Thymus (tissue), 11 donors: ENCODE results near the gene ST3GAL6. TPM values are rescaled to one million over a fixed set of nuclear protein-coding genes. Genes with fewer than 3 reads are reported as not detected.

Experiments
- DNase-seq, 9 donors: peaks; one replicate each; pipeline ENCODE4 v3.0.0-alpha.2; 2013; ENCODE audit warnings: low spot score in 9 of 9, low read depth in 6 of 9, missing footprints in 1 of 9
- H3K27ac ChIP-seq, 2 donors: one replicate each; pipeline ENCODE4 v1.5.1; 2013; ENCODE audit warnings: control low read depth in 1 of 2, low read depth in 1 of 2, low read length in 1 of 2, mild to moderate bottlenecking in 1 of 2, moderate library complexity in 1 of 2
- H3K27me3 ChIP-seq, 2 donors: one replicate each; pipeline ENCODE4 v1.5.1; 2013; ENCODE audit warnings: low read length in 1 of 2; ENCODE audit not compliant: control insufficient read depth in 2 of 2, insufficient read depth in 1 of 2
- H3K36me3 ChIP-seq, 2 donors: one replicate each; pipeline ENCODE4 v1.5.1; 2013; ENCODE audit warnings: low read length in 1 of 2, mild to moderate bottlenecking in 1 of 2, moderate library complexity in 1 of 2; ENCODE audit not compliant: control insufficient read depth in 2 of 2, insufficient read depth in 2 of 2
- H3K4me1 ChIP-seq, 2 donors: one replicate each; pipeline ENCODE4 v1.5.1; 2013; ENCODE audit warnings: low read length in 2 of 2; ENCODE audit not compliant: control insufficient read depth in 2 of 2, insufficient read depth in 2 of 2
- H3K4me3 ChIP-seq, 2 donors: one replicate each; pipeline ENCODE4 v1.5.1; 2013; ENCODE audit warnings: low read length in 2 of 2, control low read depth in 1 of 2, mild to moderate bottlenecking in 1 of 2
- H3K9me3 ChIP-seq, 2 donors: one replicate each; pipeline ENCODE4 v1.5.1; 2013; ENCODE audit warnings: low read length in 1 of 2, mild to moderate bottlenecking in 1 of 2; ENCODE audit not compliant: control insufficient read depth in 2 of 2, insufficient read depth in 1 of 2
- WGBS: extraction: QIAGEN DNeasy Blood & Tissue Kit; methylation state at CpG from one replicate; pipeline ENCODE4 v1.1.7; 2013; 5-methylcytosine and 5-hydroxymethylcytosine counted together
- polyA plus RNA-seq: library from polyadenylated mRNA; stranded (reverse); fragments of 200-250 nt; gene quantifications from one replicate; pipeline ENCODE4 v1.2.3, GENCODE V29; 2013
- total RNA-seq: library from RNA; stranded (reverse); fragments of 120-200 nt; gene quantifications from one replicate; pipeline ENCODE4 v1.2.4, GENCODE V29; 2013
- donor health status: healthy.

Gene ST3GAL6
- total and polyA plus RNA-seq, 2 donors: 16.8 to 29.4 TPM

DNA sequence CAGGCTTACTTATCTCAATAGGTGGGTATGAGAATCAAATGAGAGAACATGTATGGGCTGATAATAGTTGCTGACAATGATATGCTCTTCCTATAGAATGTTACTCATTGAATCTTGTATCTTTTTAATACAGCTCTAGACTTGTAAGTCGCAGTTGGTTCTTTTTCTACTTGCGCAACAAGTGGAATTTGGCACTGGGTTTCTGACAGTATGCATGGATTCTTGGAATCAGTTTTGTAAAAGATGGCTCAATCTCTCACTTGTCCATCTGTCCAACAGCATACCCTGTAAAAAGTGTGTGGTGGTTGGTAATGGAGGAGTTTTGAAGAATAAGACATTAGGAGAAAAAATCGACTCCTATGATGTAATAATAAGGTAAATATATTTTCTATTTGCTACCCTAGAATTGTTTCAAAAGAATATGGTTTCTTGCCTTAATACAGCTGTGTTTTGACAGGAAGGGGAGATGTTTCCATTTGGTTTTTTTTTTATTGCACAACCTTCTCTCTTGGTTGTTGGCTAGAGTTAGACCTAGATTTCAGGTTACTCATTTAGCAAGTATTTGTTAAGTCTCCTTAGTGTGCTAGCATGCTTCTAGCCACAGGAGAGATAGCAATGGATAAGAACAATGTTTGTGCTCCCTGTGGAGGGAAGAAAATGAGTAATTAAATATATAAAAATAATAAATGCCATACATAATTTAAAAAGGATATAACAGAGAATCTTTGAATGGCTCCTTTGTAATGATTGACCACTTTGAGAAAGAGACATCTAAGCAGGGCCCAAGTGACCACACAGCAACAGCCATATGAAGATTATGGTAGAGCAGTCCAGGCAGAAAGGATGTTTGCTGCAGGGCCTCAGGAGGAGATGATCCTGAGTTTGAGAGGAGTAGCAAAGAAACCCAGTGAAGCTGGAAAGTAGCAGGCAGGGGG is 21.8 kb downstream of the ST3GAL6 start:
- H3K27me3 ChIP-seq: no peaks in the 10 kb centered on the region
- WGBS: 64% methylated on average over 3 of the region's 3 CpGs
- H3K36me3 ChIP-seq: peaks cover 16 to 23% of the 10 kb centered on the region in 2 donors
- no peak overlapping the region for H3K4me3 ChIP-seq
- no peaks in the 10 kb centered on the region for H3K9me3 ChIP-seq
- DNase-seq: no peak
- no peak overlapping the region for H3K27ac ChIP-seq
- H3K4me1 ChIP-seq: no peaks in the 10 kb centered on the region

DNA sequence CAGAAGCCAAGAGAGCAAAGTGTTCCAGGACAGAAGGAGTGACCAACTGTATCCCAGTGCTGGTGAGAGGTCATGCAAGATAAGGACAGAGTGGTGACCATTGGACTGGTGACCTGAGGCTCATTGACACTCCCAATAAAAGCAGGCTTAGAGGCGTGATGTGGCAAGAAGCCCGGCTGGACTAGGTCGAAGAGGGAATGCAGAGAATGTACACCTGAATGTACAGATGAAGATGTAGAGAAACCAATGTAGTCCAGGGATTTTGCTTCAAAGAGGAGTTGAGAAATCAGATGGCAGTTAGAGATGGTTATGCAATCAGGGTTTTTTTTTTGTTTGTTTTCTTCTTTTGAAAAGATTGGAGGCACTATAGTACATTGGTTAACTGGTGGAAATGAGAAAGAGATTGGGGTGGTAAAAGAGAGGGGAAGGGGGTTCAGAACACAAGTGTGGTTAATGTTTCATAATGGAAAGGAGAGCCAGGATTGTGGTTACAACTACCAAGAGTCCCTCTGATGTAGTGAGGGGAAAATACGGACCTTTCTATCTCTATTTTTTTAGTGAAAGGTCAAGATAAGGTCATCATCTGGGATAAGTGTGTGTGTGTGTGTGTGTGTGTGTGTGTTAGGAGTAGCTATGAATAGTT is 23.3 kb downstream of the ST3GAL6 start:
- no peak overlapping the region for H3K4me3 ChIP-seq

GRCh38 chr3:98787181-98787580 is 24.0 kb downstream of the ST3GAL6 start:
- H3K4me1 ChIP-seq: no peaks in the 10 kb centered on the region
- H3K4me3 ChIP-seq: no peak overlapping the region
- H3K9me3 ChIP-seq: no peaks in the 10 kb centered on the region
- peaks cover 12 to 18% of the 10 kb centered on the region in 2 donors for H3K36me3 ChIP-seq
- DNase-seq: no peak
- WGBS: 95% methylated on average over 2 of the region's 2 CpGs
- no peaks in the 10 kb centered on the region for H3K27me3 ChIP-seq
- no peak overlapping the region for H3K27ac ChIP-seq

More for the DNA sequence above, 23.3 kb downstream of the ST3GAL6 start:
- 93% methylated on average over 4 of the region's 4 CpGs for WGBS
- Histone ChIP-seq H3K4me1 (no peaks in the 10 kb centered on the region), H3K36me3 (peaks cover 12 to 23% of the 10 kb centered on the region in 2 donors), H3K27ac (no peak overlapping the region), H3K27me3 (no peaks in the 10 kb centered on the region), H3K9me3 (no peaks in the 10 kb centered on the region)
- no peak for DNase-seq

DNA sequence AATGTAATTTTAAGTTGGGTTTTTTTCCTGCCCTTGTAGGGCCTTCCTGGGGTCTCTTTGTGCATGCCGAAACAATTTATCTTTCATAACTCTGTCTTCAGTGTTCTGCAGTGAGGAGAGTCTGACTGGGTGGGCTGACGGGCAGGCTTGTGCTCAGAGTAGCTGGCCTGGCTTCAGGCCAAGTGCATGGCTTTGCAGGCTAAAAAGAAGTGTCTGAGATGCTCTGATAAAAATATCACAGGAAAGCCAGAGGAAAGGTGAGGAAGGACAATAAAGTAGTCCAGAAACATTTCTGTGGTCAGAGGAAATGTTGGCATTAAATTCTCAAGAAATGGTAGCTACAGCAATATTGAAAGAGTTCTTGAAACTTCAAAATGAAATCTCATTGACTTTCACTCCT is 25.5 kb downstream of the ST3GAL6 start:
- DNase-seq: no peak
- Histone ChIP-seq H3K9me3 (no peaks in the 10 kb centered on the region), H3K36me3 (peaks cover 9 to 12% of the 10 kb centered on the region in 2 donors), H3K4me3 (no peak overlapping the region), H3K4me1 (no peaks in the 10 kb centered on the region), H3K27ac (no peak overlapping the region), H3K27me3 (no peaks in the 10 kb centered on the region)
- 47% methylated on average over 2 of the region's 2 CpGs for WGBS

DNA sequence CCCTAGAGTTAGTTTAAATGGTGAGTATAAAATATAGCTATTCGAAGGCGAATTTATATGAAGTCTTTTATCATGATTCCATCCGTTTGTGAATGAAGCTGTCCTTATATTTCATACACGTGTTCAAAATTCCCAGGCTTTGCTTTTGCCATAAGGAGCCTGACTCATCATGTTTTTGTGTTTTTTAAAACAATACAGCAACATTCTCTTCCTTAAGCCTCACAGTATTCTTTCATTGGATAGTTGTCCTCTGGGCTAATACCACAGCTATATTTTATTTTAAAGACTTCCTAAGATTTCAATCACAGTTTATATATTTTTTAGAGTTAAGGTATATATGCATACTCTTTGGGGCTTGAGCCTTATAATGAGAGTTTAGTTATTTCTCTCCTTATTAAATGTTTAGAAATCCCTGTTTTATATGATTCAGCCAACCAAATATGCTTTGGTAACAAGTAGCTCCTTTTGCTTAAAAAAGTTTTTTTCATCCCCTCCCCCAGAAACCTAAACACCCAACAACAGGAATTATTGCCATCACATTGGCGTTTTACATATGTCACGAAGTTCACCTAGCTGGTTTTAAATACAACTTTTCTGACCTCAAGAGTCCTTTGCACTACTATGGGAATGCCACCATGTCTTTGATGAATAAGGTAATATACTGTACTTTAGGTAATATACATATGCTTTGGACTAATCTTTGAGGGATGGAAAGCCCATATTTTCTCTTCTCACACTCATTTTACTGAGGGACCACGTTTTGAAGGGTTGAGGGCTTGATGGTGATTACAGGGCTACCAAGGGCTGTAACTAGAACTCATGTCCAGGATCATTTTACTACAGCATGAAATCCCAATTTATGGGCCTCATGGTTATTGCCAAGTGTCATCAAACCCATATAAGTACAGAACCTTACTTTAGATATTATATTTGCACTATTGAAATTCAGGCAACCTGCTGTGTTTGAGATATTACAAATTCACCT is 28.5 kb downstream of the ST3GAL6 start:
- H3K36me3 ChIP-seq: peaks cover 0 to 10% of the 10 kb centered on the region in 2 donors
- no peak overlapping the region for H3K27ac ChIP-seq
- H3K4me1 ChIP-seq: no peaks in the 10 kb centered on the region
- no peaks in the 10 kb centered on the region for H3K9me3 ChIP-seq
- WGBS: 96% methylated on average over 7 of the region's 7 CpGs
- H3K4me3 ChIP-seq: no peak overlapping the region
- H3K27me3 ChIP-seq: no peaks in the 10 kb centered on the region
- DNase-seq: no peak

- no peaks in the 10 kb centered on the region for H3K27me3 ChIP-seq
- WGBS: 95% methylated on average over 3 of the region's 3 CpGs
- H3K27ac ChIP-seq: no peak overlapping the region
- H3K4me1 ChIP-seq: no peaks in the 10 kb centered on the region
- no peaks in the 10 kb centered on the region for H3K9me3 ChIP-seq
- H3K4me3 ChIP-seq: no peak overlapping the region
- no peak for DNase-seq
- peaks cover 0 to 10% of the 10 kb centered on the region in 2 donors for H3K36me3 ChIP-seq
Measured at GRCh38 chr3:98793971-98794370, 30.8 kb downstream of the ST3GAL6 start.

DNA sequence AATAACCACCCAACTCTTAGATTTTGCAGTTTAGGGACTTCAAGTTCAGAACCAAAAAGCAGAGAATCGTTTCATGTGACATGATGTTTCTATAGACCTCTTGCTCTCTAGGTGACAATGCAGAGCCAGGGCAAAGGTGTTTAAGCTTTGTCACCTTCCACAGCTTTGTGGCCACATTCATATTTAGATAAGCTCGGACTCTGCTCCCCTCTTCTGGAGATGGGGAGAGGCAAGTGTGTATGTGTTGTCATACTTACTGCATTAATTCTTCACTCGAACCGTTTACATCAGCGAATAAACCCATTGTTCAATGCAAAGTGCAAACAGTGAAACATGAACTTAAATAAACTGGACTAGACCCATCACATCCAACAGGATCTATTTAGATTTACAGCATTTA is 33.2 kb downstream of the ST3GAL6 start:
- H3K4me3 ChIP-seq: no peak overlapping the region
- DNase-seq: no peak
- H3K9me3 ChIP-seq: no peaks in the 10 kb centered on the region
- no peaks in the 10 kb centered on the region for H3K27me3 ChIP-seq
- 98% methylated on average over 5 of the region's 5 CpGs for WGBS
- H3K27ac ChIP-seq: no peak overlapping the region
- H3K4me1 ChIP-seq: no peaks in the 10 kb centered on the region
- peaks cover 0 to 14% of the 10 kb centered on the region in 2 donors for H3K36me3 ChIP-seq

DNA sequence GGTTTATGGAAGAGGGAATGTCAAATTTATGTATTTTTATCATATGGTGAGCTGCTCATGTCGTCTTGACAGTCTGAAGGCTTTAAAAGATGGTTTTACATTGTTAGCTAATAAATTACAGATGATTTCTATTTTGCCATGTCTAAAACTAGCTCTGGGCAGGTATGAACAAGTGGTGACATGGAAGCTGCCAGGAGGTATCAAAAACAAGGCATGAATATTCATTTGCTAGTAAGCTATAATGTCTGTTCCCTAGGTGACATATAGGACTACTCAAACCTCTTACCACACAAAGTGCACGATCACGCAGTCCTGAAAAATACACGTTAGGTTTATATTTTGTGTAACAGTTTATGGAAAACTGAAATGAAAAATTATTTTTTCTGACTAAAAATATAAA is 34.8 kb downstream of the ST3GAL6 start:
- H3K27me3 ChIP-seq: no peaks in the 10 kb centered on the region
- no peaks in the 10 kb centered on the region for H3K4me1 ChIP-seq
- H3K9me3 ChIP-seq: no peaks in the 10 kb centered on the region
- no peak overlapping the region for H3K27ac ChIP-seq
- no peak for DNase-seq
- 96% methylated on average over 4 of the region's 4 CpGs for WGBS
- peaks cover 0 to 14% of the 10 kb centered on the region in 2 donors for H3K36me3 ChIP-seq
- no peak overlapping the region for H3K4me3 ChIP-seq
